Effector memory CD8-positive, alpha-beta T cell (primary cell): ENCODE results near the gene SGPP2.
"Not testable (repeated sequence)": the region's sequence is repeated elsewhere in the genome, so short reads cannot be mapped to it uniquely, and the experiment has no call there.

Source experiments
- ATAC-seq: fragments of 150-1000 bp; cut with Tn5 transposase; replicated peaks from 2 replicates; pipeline ENCODE4 v1.10.0; 2021; ENCODE audit warnings: mild to moderate bottlenecking, moderate library complexity
- DNase-seq, 3 experiments: peaks; one replicate each; pipeline ENCODE4 v3.0.0; 2021
- H3K27ac Mint-ChIP-seq, 2 donors: one replicate each; pipeline ENCODE4 v1.8.0; 2022; ENCODE audit warnings: mild to moderate bottlenecking in 2 of 2, mixed read lengths in 2 of 2, moderate library complexity in 2 of 2
- H3K27me3 Mint-ChIP-seq, 2 donors: one replicate each; pipeline ENCODE4 v1.8.0; 2022; ENCODE audit warnings: mixed read lengths in 2 of 2
- H3K36me3 Mint-ChIP-seq: one replicate; pipeline ENCODE4 v1.8.0; 2022; ENCODE audit warnings: mild to moderate bottlenecking, moderate library complexity, mixed read lengths; ENCODE audit not compliant: insufficient read depth
- H3K4me1 Mint-ChIP-seq, 2 donors: one replicate each; pipeline ENCODE4 v1.8.0; 2022; ENCODE audit warnings: low read depth in 2 of 2, mixed read lengths in 2 of 2
- H3K4me3 Mint-ChIP-seq, 2 donors: one replicate each; pipeline ENCODE4 v1.8.0; 2022; ENCODE audit warnings: mild to moderate bottlenecking in 2 of 2, mixed read lengths in 2 of 2, moderate library complexity in 2 of 2
- H3K9me3 Mint-ChIP-seq, 2 donors: one replicate each; pipeline ENCODE4 v1.8.0; 2022; ENCODE audit warnings: mixed read lengths in 2 of 2
- total RNA-seq, 9 experiments: gene quantifications; one replicate each; lab custom pipeline; 2026; lab: John Stamatoyannopoulos, UW

The SGPP2 gene, protein sequence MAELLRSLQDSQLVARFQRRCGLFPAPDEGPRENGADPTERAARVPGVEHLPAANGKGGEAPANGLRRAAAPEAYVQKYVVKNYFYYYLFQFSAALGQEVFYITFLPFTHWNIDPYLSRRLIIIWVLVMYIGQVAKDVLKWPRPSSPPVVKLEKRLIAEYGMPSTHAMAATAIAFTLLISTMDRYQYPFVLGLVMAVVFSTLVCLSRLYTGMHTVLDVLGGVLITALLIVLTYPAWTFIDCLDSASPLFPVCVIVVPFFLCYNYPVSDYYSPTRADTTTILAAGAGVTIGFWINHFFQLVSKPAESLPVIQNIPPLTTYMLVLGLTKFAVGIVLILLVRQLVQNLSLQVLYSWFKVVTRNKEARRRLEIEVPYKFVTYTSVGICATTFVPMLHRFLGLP
- total RNA-seq: 4.0 to 86.5 (median 11.8) reads per million in 9 experiments

- peak; percentile 51 for ATAC-seq
- peak within 1 kb of the TSS; percentile 84 to 87 for H3K4me3 Mint-ChIP-seq
- no peaks in the 10 kb centered on the region for H3K9me3 Mint-ChIP-seq
- peaks cover 10 to 18% of the 10 kb centered on the region in 2 donors for H3K4me1 Mint-ChIP-seq
- no peak for DNase-seq
- H3K27me3 Mint-ChIP-seq: peaks cover 33 to 37% of the 10 kb centered on the region in 2 donors
- H3K36me3 Mint-ChIP-seq: no peaks in the 10 kb centered on the region
- H3K27ac Mint-ChIP-seq: peak within 1 kb of the TSS; percentile 78 to 80
Measured at GRCh38 chr2:222424276-222424728, at the start of gene SGPP2. SGPP2 (plus strand) TSS chr2:222424543; CDS start chr2:222424603, 60 bp downstream.

DNA sequence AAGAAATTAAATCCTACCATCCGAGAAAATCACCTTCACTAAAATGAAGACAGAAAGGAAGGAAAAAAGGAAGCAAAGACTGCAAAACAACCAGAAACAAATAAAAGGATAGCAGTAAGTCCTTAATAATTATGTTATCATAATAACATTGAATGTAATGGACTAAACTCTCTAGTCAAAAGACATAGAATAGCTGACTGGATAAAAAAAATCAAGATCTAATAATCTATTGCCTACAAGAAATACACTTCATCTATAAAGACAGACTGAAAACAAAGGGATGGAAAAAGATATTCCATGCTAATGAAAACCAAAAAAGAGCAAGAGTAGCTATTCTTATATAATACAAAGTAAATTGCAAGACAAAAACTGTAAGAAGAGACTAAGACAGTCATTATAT lies 48.5 kb upstream of the SGPP2 start:
- H3K27ac Mint-ChIP-seq: no peak overlapping the region
- no peaks in the 10 kb centered on the region for H3K36me3 Mint-ChIP-seq
- no peaks in the 10 kb centered on the region for H3K9me3 Mint-ChIP-seq
- H3K4me3 Mint-ChIP-seq: no peak overlapping the region
- peaks cover 0 to 4% of the 10 kb centered on the region in 2 donors for H3K27me3 Mint-ChIP-seq
- DNase-seq (no peak), ATAC-seq (no peak)
- H3K4me1 Mint-ChIP-seq: no peaks in the 10 kb centered on the region

GRCh38 chr2:222380456-222380855 lies 43.9 kb upstream of the SGPP2 start:
- DNase-seq: no peak
- H3K9me3 Mint-ChIP-seq: no peaks in the 10 kb centered on the region

GRCh38 chr2:222381566-222381965 lies 42.8 kb upstream of the SGPP2 start:
- Mint-ChIP-seq H3K27me3 (no peaks in the 10 kb centered on the region), H3K9me3 (no peaks in the 10 kb centered on the region), H3K4me3 (no peak overlapping the region), H3K27ac (no peak overlapping the region), H3K4me1 (no peaks in the 10 kb centered on the region), H3K36me3 (no peaks in the 10 kb centered on the region)
- no peak for ATAC-seq
- no peak for DNase-seq

More at GRCh38 chr2:222380456-222380855, 43.9 kb upstream of the SGPP2 start:
- Mint-ChIP-seq H3K27ac (no peak overlapping the region), H3K36me3 (no peaks in the 10 kb centered on the region), H3K4me3 (no peak overlapping the region), H3K27me3 (no peaks in the 10 kb centered on the region), H3K4me1 (no peaks in the 10 kb centered on the region)
- ATAC-seq: no peak

GRCh38 chr2:222383255-222383654 lies 41.1 kb upstream of the SGPP2 start:
- ATAC-seq: no peak
- DNase-seq: no peak
- no peaks in the 10 kb centered on the region for H3K36me3 Mint-ChIP-seq
- H3K4me3 Mint-ChIP-seq: no peak overlapping the region
- H3K4me1 Mint-ChIP-seq: no peaks in the 10 kb centered on the region
- no peak overlapping the region for H3K27ac Mint-ChIP-seq
- H3K9me3 Mint-ChIP-seq: no peaks in the 10 kb centered on the region
- H3K27me3 Mint-ChIP-seq: no peaks in the 10 kb centered on the region

DNA sequence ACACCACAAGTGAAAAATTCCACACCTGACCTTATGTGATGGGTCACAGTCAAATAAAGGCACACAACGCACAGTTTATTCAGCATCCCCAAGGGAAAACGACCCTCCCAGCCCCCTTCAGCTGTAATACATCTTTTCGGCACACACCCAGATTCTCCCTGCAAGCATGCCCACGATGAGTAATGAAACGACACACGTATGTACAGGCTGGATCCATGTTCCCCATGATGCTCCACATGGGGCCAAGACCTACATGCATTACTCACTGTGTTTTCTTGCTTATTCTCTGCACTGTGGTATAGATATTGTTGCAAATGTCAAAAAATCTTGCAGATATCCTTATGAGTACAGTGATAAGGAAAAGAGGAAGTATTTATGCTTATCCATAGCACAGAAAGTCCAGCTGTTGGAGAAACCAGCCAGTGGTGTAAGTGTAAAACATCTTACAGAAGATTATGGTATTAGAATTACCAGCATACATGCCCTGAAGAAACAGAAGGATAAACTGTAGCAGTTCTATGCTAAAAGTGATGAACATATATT lies 32.5 kb upstream of the SGPP2 start:
- Mint-ChIP-seq H3K4me1 (no peaks in the 10 kb centered on the region), H3K4me3 (no peak overlapping the region), H3K27ac (no peak overlapping the region), H3K27me3 (no peaks in the 10 kb centered on the region), H3K9me3 (no peaks in the 10 kb centered on the region), H3K36me3 (no peaks in the 10 kb centered on the region)
- ATAC-seq: no peak
- DNase-seq: no peak

DNA sequence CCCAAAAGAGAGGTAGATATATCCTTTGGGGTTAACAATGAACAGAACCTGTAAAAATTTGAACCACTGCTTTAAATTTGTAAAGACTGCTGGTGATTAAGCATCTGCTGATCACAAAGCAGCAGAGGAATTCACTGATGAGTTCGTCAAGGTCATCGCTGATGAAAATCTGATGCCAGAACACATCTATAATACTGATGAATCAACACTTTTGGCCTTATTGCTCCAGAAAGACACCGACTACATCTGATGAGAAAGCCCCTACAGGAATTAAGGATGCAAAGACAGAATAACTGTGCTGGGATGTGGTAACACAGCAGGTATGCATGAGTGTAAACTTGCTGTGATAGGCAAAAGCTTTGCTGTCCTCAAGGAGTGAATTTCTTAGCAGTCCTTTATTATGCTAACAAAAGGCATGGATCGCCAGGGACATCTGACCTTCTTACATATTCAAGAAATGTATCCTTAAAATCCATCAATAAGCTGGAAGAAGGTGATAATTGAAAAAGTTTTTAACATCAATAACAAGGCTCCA lies 30.5 kb upstream of the SGPP2 start:
- H3K9me3 Mint-ChIP-seq: no peaks in the 10 kb centered on the region
- no peak for DNase-seq
- no peak overlapping the region for H3K4me3 Mint-ChIP-seq
- H3K27ac Mint-ChIP-seq: no peak overlapping the region
- H3K36me3 Mint-ChIP-seq: no peaks in the 10 kb centered on the region
- no peak for ATAC-seq
- no peaks in the 10 kb centered on the region for H3K27me3 Mint-ChIP-seq
- no peaks in the 10 kb centered on the region for H3K4me1 Mint-ChIP-seq

DNA sequence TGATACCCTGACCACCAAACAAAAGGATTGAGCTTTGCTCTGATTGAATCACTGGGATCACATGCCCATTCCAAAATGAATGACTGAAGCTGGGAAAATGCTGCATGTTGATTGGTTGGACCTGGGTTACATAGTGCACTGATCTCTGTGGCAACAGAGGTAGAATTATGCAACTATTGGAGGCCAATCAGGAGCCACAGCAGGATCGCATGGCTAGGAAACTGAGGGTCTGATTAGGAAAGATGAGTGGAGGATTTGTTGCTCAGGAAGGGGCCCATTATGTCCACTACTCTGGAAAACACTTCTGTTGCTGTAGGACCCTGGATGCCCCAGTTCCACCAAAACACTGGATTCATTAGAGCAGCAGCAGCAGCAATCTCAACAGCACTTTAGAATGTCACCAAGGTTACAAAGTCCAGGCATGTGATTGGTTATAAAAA lies 25.9 kb upstream of the SGPP2 start:
- no peak for ATAC-seq
- no peaks in the 10 kb centered on the region for H3K4me1 Mint-ChIP-seq
- H3K27ac Mint-ChIP-seq: no peak overlapping the region
- no peaks in the 10 kb centered on the region for H3K9me3 Mint-ChIP-seq
- no peaks in the 10 kb centered on the region for H3K27me3 Mint-ChIP-seq
- DNase-seq: no peak
- no peaks in the 10 kb centered on the region for H3K36me3 Mint-ChIP-seq
- H3K4me3 Mint-ChIP-seq: no peak overlapping the region

DNA sequence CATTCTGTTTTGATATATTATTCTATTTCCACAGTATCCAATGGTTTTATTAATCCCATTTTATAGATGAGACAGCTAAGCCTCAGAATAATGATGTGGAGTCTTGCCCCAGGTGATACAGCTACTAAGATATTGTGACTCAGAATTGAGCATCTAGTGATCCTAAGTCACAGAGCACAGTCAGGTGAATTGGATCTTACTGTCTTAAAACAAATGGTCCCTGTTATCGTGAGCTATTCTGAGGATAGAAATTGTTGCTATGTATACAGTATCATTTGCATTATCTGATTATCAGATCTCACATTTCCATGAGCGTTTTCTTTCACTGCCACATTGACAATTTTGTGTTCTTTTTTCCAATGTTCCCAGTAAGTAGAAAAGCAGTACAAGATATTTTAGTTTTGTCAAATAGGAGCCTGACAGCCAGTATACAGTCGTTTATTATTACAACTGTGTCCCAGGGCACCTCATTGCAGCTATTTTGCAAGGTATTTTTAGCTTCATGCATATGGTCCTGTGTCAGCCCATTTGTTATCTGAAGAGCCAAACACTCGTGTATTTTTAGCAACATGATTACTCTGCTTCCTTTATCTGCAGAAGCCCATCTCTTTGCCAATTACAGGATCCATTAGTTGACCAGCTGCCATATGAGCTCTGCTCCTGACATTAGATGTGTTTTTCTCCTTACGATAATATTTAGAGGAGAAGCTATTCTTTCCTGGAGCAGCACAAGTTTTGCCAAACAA lies 25.1 kb upstream of the SGPP2 start:
- Mint-ChIP-seq H3K36me3 (peaks cover 3% of the 10 kb centered on the region), H3K27ac (no peak overlapping the region), H3K27me3 (no peaks in the 10 kb centered on the region), H3K4me3 (no peak overlapping the region), H3K9me3 (no peaks in the 10 kb centered on the region), H3K4me1 (no peaks in the 10 kb centered on the region)
- DNase-seq (no peak), ATAC-seq (no peak)

GRCh38 chr2:222404151-222404905 lies 20.0 kb upstream of the SGPP2 start:
- Mint-ChIP-seq H3K27ac (no peak overlapping the region), H3K4me1 (no peaks in the 10 kb centered on the region)

GRCh38 chr2:222408684-222409083 lies 15.7 kb upstream of the SGPP2 start:
- H3K27me3 Mint-ChIP-seq: no peaks in the 10 kb centered on the region
- no peak overlapping the region for H3K4me3 Mint-ChIP-seq
- peaks cover 0 to 2% of the 10 kb centered on the region in 2 donors for H3K9me3 Mint-ChIP-seq
- no peaks in the 10 kb centered on the region for H3K4me1 Mint-ChIP-seq
- DNase-seq (no peak), ATAC-seq (no peak)
- no peak overlapping the region for H3K27ac Mint-ChIP-seq
- peaks cover 6% of the 10 kb centered on the region for H3K36me3 Mint-ChIP-seq

More at GRCh38 chr2:222404151-222404905, 20.0 kb upstream of the SGPP2 start:
- ATAC-seq (no peak), DNase-seq (no peak)
- Mint-ChIP-seq H3K9me3 (no peaks in the 10 kb centered on the region), H3K27me3 (no peaks in the 10 kb centered on the region), H3K4me3 (no peak overlapping the region), H3K36me3 (peaks cover 3% of the 10 kb centered on the region)

- peaks cover 4% of the 10 kb centered on the region for H3K36me3 Mint-ChIP-seq
- ATAC-seq: no peak
- DNase-seq: no peak
- no peaks in the 10 kb centered on the region for H3K27me3 Mint-ChIP-seq
- H3K4me3 Mint-ChIP-seq: no peak overlapping the region
- H3K4me1 Mint-ChIP-seq: no peaks in the 10 kb centered on the region
- H3K27ac Mint-ChIP-seq: no peak overlapping the region
- H3K9me3 Mint-ChIP-seq: peaks cover 0 to 2% of the 10 kb centered on the region in 2 donors
Measured at GRCh38 chr2:222410534-222410933, 13.8 kb upstream of the SGPP2 start.

DNA sequence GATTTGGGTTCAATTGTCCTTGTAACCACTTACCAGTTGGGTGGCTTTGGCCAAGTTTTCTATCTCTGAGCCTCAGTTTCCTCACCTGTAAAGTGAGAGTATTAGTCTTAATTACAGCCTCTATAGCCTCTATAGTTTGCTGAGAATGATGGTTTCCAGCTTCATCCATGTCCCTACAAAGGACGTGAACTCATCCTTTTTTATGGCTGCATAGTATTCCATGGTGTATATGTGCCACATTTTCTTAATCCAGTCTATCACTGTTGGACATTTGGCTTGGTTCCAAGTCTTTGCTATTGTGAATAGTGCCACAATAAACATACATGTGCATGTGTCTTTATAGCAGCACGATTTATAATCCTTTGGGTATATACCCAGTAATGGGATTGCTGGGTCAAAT lies 12.0 kb upstream of the SGPP2 start:
- not testable (repeated sequence) for H3K27ac Mint-ChIP-seq, DNase-seq, ATAC-seq, H3K9me3 Mint-ChIP-seq, H3K27me3 Mint-ChIP-seq, H3K4me1 Mint-ChIP-seq, H3K36me3 Mint-ChIP-seq, H3K4me3 Mint-ChIP-seq
